ENCODE measurements around the gene MYO6. TPM values are rescaled to one million over a fixed set of nuclear protein-coding genes. Genes with fewer than 3 reads are reported as not detected.

The MYO6 gene
- polyA plus RNA-seq, 4 donors, result 43.7 to 140 (median 106) TPM

- H3K27ac ChIP-seq (ENCODE audit: low read depth in 1 of 3, low read length in 2 of 3), result no peak overlapping the region
- H3K4me1 ChIP-seq (ENCODE audit: control insufficient read depth in 3 of 3, insufficient read depth in 2 of 3, low read depth in 1 of 3, low read length in 2 of 3), result peaks cover 0 to 10% (median 6%) of the 10 kb centered on the region in 3 donors
- H3K27me3 ChIP-seq (ENCODE audit: control insufficient read depth in 3 of 3, insufficient read depth in 3 of 3, low read length in 3 of 3), result no peaks in the 10 kb centered on the region
- 59 to 71% (median 65%) methylated on average over 4 of the region's 4 CpGs for WGBS, 3 donors
- H3K36me3 ChIP-seq (ENCODE audit: control insufficient read depth in 3 of 3, insufficient read depth in 2 of 3, low read depth in 1 of 3, low read length in 3 of 3), result no peaks in the 10 kb centered on the region
- FAIRE-seq, result no peak
- DNase-seq, result no peak
- no peaks in the 10 kb centered on the region for H3K9me3 ChIP-seq (ENCODE audit: control insufficient read depth in 2 of 2, insufficient read depth in 1 of 2, low read depth in 1 of 2, low read length in 1 of 2)
- H3K4me3 ChIP-seq (ENCODE audit: low read depth in 1 of 3, low read length in 3 of 3), result no peak overlapping the region
Measured at GRCh38 chr6:75743971-75744370, 5.1 kb upstream of the MYO6 start.

DNA sequence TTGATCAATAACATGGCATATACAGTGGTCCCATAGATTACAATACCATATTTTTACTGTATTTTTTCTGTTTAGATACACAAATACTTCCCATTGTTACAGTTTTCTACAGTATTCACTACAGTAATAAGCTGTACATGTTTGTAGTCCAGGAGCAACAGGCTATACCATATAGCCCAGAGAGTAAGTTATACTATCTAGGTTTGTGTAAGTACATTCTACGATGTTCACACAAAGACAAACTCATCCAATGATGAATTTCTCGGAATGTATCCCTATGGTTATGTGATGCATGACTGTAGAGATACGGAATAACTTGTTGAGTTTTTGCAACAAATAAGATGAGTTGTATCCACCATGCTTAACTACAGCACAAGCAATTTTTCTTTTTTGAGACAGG is 3.6 kb upstream of the MYO6 start:
- H3K27me3 ChIP-seq (ENCODE audit: control insufficient read depth in 3 of 3, insufficient read depth in 3 of 3, low read length in 3 of 3), result no peaks in the 10 kb centered on the region
- no peaks in the 10 kb centered on the region for H3K36me3 ChIP-seq (ENCODE audit: control insufficient read depth in 3 of 3, insufficient read depth in 2 of 3, low read depth in 1 of 3, low read length in 3 of 3)
- no peak overlapping the region for H3K27ac ChIP-seq (ENCODE audit: low read depth in 1 of 3, low read length in 2 of 3)
- H3K4me3 ChIP-seq (ENCODE audit: low read depth in 1 of 3, low read length in 3 of 3), result no peak overlapping the region
- peaks cover 0 to 10% (median 6%) of the 10 kb centered on the region in 3 donors for H3K4me1 ChIP-seq (ENCODE audit: control insufficient read depth in 3 of 3, insufficient read depth in 2 of 3, low read depth in 1 of 3, low read length in 2 of 3)
- FAIRE-seq, result no peak
- DNase-seq, result no peak
- 90 to 96% (median 92%) methylated on average over 3 of the region's 3 CpGs for WGBS, 3 donors
- no peaks in the 10 kb centered on the region for H3K9me3 ChIP-seq (ENCODE audit: control insufficient read depth in 2 of 2, insufficient read depth in 1 of 2, low read depth in 1 of 2, low read length in 1 of 2)

DNA sequence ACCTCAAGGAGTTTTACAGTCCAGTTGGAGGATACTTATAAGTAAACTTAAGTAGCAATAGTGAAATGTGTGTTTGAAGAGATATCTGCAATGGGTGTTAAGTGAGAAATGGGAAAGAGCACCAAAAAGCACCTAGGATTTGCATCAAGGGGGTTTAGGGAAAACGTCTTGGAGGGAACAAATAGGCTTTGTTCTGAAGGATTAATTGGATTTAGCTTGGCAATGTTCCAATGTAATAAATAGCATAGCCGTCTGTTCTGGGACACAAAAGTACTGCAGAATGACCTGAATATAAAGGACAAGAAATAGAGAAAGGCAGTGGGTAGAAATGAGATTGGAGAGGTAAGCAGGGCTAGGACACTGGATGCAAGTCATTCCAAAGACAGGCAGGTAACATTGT is 2.8 kb upstream of the MYO6 start:
- H3K36me3 ChIP-seq (ENCODE audit: control insufficient read depth in 3 of 3, insufficient read depth in 2 of 3, low read depth in 1 of 3, low read length in 3 of 3), result no peaks in the 10 kb centered on the region
- DNase-seq (peak; percentile 22 to 26), FAIRE-seq (no peak)
- H3K4me1 ChIP-seq (ENCODE audit: control insufficient read depth in 3 of 3, insufficient read depth in 2 of 3, low read depth in 1 of 3, low read length in 2 of 3), result peaks cover 0 to 10% (median 6%) of the 10 kb centered on the region in 3 donors
- H3K4me3 ChIP-seq (ENCODE audit: low read depth in 1 of 3, low read length in 3 of 3), result no peak overlapping the region
- H3K27me3 ChIP-seq (ENCODE audit: control insufficient read depth in 3 of 3, insufficient read depth in 3 of 3, low read length in 3 of 3), result no peaks in the 10 kb centered on the region
- H3K9me3 ChIP-seq (ENCODE audit: control insufficient read depth in 2 of 2, insufficient read depth in 1 of 2, low read depth in 1 of 2, low read length in 1 of 2), result no peaks in the 10 kb centered on the region
- no peak overlapping the region for H3K27ac ChIP-seq (ENCODE audit: low read depth in 1 of 3, low read length in 2 of 3)
- WGBS, 3 donors, result 9 to 21% (median 15%) methylated on average over 2 of the region's 2 CpGs

DNA sequence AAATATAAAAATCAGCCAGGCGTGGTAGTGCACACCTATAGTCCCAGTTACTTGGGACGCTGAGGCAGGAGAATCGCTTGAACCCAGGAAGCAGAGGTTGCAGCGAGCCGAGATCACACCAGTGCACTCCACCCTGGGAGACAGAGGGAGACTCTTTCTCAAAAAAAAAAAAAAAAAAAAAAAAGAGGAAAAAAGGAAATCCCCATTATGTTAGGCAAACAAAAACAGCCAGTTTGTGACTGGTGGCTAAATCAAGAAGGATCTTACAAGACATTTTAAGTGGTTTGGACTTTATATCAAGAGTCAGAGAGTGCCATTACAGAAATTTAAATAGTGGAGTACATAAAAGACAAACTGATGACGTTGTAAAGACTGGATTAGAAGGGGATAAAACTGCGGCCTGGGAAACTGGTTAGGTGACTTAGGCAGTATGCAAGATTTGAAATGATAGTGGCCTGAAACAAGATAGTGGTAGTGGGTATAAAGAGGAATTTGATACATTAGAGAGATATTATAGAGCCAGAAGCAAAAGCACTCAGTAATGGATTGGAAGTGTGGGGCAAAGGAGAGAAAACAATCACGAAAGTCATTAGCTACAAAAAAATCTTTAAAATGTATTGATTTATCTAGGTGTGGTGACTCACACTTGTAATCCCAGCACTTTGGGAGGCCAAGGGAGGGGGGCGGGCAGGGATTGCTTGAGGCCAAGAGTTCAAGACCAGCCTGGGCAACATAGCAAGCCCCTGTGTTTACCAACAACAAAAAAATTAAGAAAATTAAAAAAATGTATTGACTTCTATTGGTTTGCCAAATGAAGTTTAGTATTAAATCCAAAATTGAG is 1.7 kb upstream of the MYO6 start:
- WGBS, 3 donors, result 53 to 69% (median 56%) methylated on average over 9 of the region's 9 CpGs
- no peak for FAIRE-seq
- Histone ChIP-seq H3K4me3 (ENCODE audit: low read depth in 1 of 3, low read length in 3 of 3) (no peak overlapping the region), H3K36me3 (ENCODE audit: control insufficient read depth in 3 of 3, insufficient read depth in 2 of 3, low read depth in 1 of 3, low read length in 3 of 3) (no peaks in the 10 kb centered on the region), H3K4me1 (ENCODE audit: control insufficient read depth in 3 of 3, insufficient read depth in 2 of 3, low read depth in 1 of 3, low read length in 2 of 3) (peaks cover 0 to 13% (median 6%) of the 10 kb centered on the region in 3 donors), H3K27ac (ENCODE audit: low read depth in 1 of 3, low read length in 2 of 3) (no peak overlapping the region), H3K9me3 (ENCODE audit: control insufficient read depth in 2 of 2, insufficient read depth in 1 of 2, low read depth in 1 of 2, low read length in 1 of 2) (no peaks in the 10 kb centered on the region), H3K27me3 (ENCODE audit: control insufficient read depth in 3 of 3, insufficient read depth in 3 of 3, low read length in 3 of 3) (no peaks in the 10 kb centered on the region)
- peak; percentile 69 to 72 for DNase-seq

GRCh38 chr6:75748003-75748742 is 866 bp upstream of the MYO6 start:
- Histone ChIP-seq H3K4me3 (ENCODE audit: low read depth in 1 of 3, low read length in 3 of 3) (peak overlapping the region; percentile 66 to 99 (median 78)), H3K27ac (ENCODE audit: low read depth in 1 of 3, low read length in 2 of 3) (peak overlapping the region; percentile 88 to 97 (median 88)), H3K4me1 (ENCODE audit: control insufficient read depth in 3 of 3, insufficient read depth in 2 of 3, low read depth in 1 of 3, low read length in 2 of 3) (peaks cover 0 to 13% (median 6%) of the 10 kb centered on the region in 3 donors), H3K9me3 (ENCODE audit: control insufficient read depth in 2 of 2, insufficient read depth in 1 of 2, low read depth in 1 of 2, low read length in 1 of 2) (no peaks in the 10 kb centered on the region), H3K36me3 (ENCODE audit: control insufficient read depth in 3 of 3, insufficient read depth in 2 of 3, low read depth in 1 of 3, low read length in 3 of 3) (no peaks in the 10 kb centered on the region), H3K27me3 (ENCODE audit: control insufficient read depth in 3 of 3, insufficient read depth in 3 of 3, low read length in 3 of 3) (no peaks in the 10 kb centered on the region)
- 11 to 15% (median 11%) methylated on average over 16 to 17 of the region's 17 CpGs for WGBS, 3 donors
- DNase-seq, result no peak
- no peak for FAIRE-seq

GRCh38 chr6:75751443-75751842 is 2.4 kb downstream of the MYO6 start:
- DNase-seq (no peak), FAIRE-seq (no peak)
- Histone ChIP-seq H3K36me3 (ENCODE audit: control insufficient read depth in 3 of 3, insufficient read depth in 2 of 3, low read depth in 1 of 3, low read length in 3 of 3) (peaks cover 0 to 6% (median 0%) of the 10 kb centered on the region in 3 donors), H3K4me1 (ENCODE audit: control insufficient read depth in 3 of 3, insufficient read depth in 2 of 3, low read depth in 1 of 3, low read length in 2 of 3) (peaks cover 0 to 13% (median 2%) of the 10 kb centered on the region in 3 donors), H3K9me3 (ENCODE audit: control insufficient read depth in 2 of 2, insufficient read depth in 1 of 2, low read depth in 1 of 2, low read length in 1 of 2) (no peaks in the 10 kb centered on the region), H3K27me3 (ENCODE audit: control insufficient read depth in 3 of 3, insufficient read depth in 3 of 3, low read length in 3 of 3) (no peaks in the 10 kb centered on the region), H3K27ac (ENCODE audit: low read depth in 1 of 3, low read length in 2 of 3) (peak overlapping the region in 1 of 3 donors; percentile 97), H3K4me3 (ENCODE audit: low read depth in 1 of 3, low read length in 3 of 3) (peak overlapping the region in 1 of 3 donors; percentile 21)
- WGBS, 3 donors, result 29 to 50% (median 47%) methylated on average over 2 of the region's 2 CpGs

DNA sequence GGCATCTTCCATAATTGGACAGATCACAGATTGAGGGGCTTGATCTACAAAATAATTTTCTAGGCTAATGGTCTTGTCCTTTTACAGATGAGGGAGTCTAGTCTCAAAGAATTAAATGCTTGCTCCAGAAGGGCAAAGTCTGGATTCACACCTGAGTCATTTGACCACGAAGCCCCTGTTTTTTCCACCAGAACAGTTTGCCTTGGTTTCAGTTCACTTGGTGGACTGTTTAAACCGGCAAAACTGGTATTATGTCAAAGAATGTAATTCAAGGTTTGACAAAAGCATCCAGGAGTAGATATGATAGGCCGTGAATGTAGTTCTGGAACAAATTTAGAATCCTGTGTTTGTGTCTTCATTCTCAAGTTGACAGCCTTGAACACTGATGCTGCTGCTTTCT is 3.3 kb downstream of the MYO6 start:
- FAIRE-seq, result no peak
- Histone ChIP-seq H3K4me1 (ENCODE audit: control insufficient read depth in 3 of 3, insufficient read depth in 2 of 3, low read depth in 1 of 3, low read length in 2 of 3) (peaks cover 0 to 13% (median 0%) of the 10 kb centered on the region in 3 donors), H3K27me3 (ENCODE audit: control insufficient read depth in 3 of 3, insufficient read depth in 3 of 3, low read length in 3 of 3) (no peaks in the 10 kb centered on the region), H3K9me3 (ENCODE audit: control insufficient read depth in 2 of 2, insufficient read depth in 1 of 2, low read depth in 1 of 2, low read length in 1 of 2) (no peaks in the 10 kb centered on the region), H3K27ac (ENCODE audit: low read depth in 1 of 3, low read length in 2 of 3) (peak overlapping the region in 1 of 3 donors; percentile 97), H3K4me3 (ENCODE audit: low read depth in 1 of 3, low read length in 3 of 3) (no peak overlapping the region), H3K36me3 (ENCODE audit: control insufficient read depth in 3 of 3, insufficient read depth in 2 of 3, low read depth in 1 of 3, low read length in 3 of 3) (peaks cover 0 to 6% (median 0%) of the 10 kb centered on the region in 3 donors)
- 21 to 53% (median 22%) methylated on average over 3 of the region's 3 CpGs for WGBS, 3 donors
- peak; percentile 36 to 75 for DNase-seq

- Histone ChIP-seq H3K27ac (ENCODE audit: low read depth in 1 of 3, low read length in 2 of 3) (no peak overlapping the region), H3K4me1 (ENCODE audit: control insufficient read depth in 3 of 3, insufficient read depth in 2 of 3, low read depth in 1 of 3, low read length in 2 of 3) (peaks cover 0 to 3% (median 0%) of the 10 kb centered on the region in 3 donors), H3K36me3 (ENCODE audit: control insufficient read depth in 3 of 3, insufficient read depth in 2 of 3, low read depth in 1 of 3, low read length in 3 of 3) (peaks cover 0 to 6% (median 0%) of the 10 kb centered on the region in 3 donors), H3K4me3 (ENCODE audit: low read depth in 1 of 3, low read length in 3 of 3) (no peak overlapping the region), H3K9me3 (ENCODE audit: control insufficient read depth in 2 of 2, insufficient read depth in 1 of 2, low read depth in 1 of 2, low read length in 1 of 2) (no peaks in the 10 kb centered on the region), H3K27me3 (ENCODE audit: control insufficient read depth in 3 of 3, insufficient read depth in 3 of 3, low read length in 3 of 3) (no peaks in the 10 kb centered on the region)
- WGBS, 3 donors, result 86 to 96% (median 92%) methylated on average over 5 of the region's 5 CpGs
- FAIRE-seq (no peak), DNase-seq (no peak)
Measured at GRCh38 chr6:75755704-75756103, 6.7 kb downstream of the MYO6 start.
